ENCODE results near the gene ANP32A.

DNA sequence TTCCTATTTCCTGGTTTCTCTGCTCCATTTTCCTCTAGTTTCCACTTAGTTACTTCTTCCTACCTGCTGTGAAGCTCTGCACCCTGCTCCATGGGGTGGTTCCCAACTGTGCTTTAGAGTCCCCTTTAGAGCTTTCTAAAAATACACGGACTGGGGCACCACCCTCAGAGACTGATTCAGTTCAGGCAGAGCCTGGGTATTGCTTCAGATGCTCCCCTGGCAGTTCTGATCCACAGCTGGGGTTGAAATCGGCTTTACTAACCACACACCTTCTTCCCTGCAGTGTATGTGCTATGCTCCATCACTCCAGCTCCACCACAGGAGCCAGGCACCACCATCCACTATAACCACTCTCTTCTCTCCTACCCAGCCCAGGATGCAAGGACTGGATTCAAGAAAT lies 12.6 kb downstream of the ANP32A start:
- no peak for TF ChIP-seq CTCF (IDR thresholded peaks at IDR 0.05 in 2 of 3, conservative IDR thresholded peaks at IDR 0.05 in 1 of 3; ENCODE audit: insufficient read depth in 2 of 3, low read depth in 1 of 3, low read length in 3 of 3)
- no peak for TF ChIP-seq C11orf30 (IDR thresholded peaks at IDR 0.05; ENCODE audit: low read depth)
- TF ChIP-seq POLR2A (conservative IDR thresholded peaks at IDR 0.05): no peak
- no peak for TF ChIP-seq EP300 (IDR thresholded peaks at IDR 0.05; ENCODE audit: low read length)
- no peak for TF ChIP-seq FIP1L1 (IDR thresholded peaks at IDR 0.05; ENCODE audit: low read depth, low read length, poor library complexity, severe bottlenecking)
- TF ChIP-seq U2AF1 (optimal IDR thresholded peaks at IDR 0.05; ENCODE audit: low read depth, low read length): no peak
- no peak for TF ChIP-seq CBX3 (IDR thresholded peaks at IDR 0.05; ENCODE audit: borderline replicate concordance in 1 of 2, low read length in 2 of 2)
- TF ChIP-seq, protein P1, sequence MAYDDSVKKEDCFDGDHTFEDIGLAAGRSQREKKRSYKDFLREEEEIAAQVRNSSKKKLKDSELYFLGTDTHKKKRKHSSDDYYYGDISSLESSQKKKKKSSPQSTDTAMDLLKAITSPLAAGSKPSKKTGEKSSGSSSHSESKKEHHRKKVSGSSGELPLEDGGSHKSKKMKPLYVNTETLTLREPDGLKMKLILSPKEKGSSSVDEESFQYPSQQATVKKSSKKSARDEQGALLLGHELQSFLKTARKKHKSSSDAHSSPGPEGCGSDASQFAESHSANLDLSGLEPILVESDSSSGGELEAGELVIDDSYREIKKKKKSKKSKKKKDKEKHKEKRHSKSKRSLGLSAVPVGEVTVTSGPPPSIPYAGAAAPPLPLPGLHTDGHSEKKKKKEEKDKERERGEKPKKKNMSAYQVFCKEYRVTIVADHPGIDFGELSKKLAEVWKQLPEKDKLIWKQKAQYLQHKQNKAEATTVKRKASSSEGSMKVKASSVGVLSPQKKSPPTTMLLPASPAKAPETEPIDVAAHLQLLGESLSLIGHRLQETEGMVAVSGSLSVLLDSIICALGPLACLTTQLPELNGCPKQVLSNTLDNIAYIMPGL (CRISPR knock-in tag; IDR thresholded peaks at IDR 0.05): no peak

Measured in K562 (cell line).